Measurements from ENCODE around the gene CHAD. TPM values are rescaled to one million over a fixed set of nuclear protein-coding genes. Genes with fewer than 3 reads are reported as not detected.

Gene CHAD
- total and polyA plus RNA-seq, 2 donors (not counting 3 experiments of a cell fraction or from before 2014, with no cell fraction given), result not detected

DNA sequence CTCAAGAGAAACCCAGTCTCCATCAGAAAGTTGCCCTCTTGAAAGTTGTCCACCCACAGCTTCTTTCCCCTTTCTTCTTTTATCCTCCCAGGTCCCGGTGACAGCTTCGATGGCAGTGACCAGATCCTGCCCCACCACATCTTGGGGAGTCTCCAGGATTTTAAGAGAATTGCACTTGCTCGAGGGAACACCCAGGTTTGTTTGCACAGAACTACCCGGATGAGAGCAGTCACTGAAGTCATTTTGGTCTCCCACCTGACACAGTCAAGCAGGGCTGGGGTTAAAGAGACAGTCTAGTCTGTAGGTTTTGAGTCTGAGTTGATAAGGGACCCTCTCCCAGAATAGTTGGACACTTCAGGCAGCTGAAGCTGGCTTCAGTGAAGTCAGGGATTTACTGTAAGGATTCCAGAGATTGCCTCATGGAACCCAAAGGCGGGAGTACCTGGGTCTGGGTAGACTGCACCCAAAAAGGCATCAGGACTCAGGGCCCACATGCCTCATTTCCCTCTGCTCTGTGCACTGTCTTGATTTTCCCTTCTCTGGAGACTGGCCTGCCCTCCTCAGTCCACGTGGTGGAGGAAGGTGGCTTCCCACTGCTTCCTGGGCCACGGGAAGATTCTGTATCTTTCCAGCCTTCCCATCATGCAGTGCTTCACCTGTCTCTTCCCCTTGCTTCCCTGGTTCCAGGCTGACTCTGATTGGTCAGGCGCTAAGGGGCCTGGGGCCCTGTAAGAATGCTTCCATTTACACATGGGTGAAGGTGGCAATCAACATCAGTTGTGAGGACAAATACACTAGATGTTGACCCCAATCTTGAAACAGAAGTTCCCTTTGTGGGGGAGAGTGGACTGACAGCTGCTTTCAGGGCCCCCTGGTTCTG is 49.1 kb upstream of the CHAD start:
- no peaks in the 10 kb centered on the region for H3K27me3 ChIP-seq (ENCODE audit: control insufficient read depth in 2 of 2, insufficient read depth in 2 of 2, low read length in 2 of 2)
- H3K9me3 ChIP-seq (replicated peaks; ENCODE audit: control insufficient read depth, insufficient read depth, low read length), result no peaks in the 10 kb centered on the region
- no peak overlapping the region for H2AFZ ChIP-seq (ENCODE audit: low read depth, low read length)
- DNase-seq (ENCODE audit: low read depth, low spot score), result no peak
- CTCF ChIA-PET, result no interaction called here
- no peak overlapping the region for H3K27ac ChIP-seq (ENCODE audit: insufficient read depth, low read depth, low read length)
- no peak overlapping the region for H3K4me3 ChIP-seq (replicated peaks in 1 of 3; ENCODE audit: insufficient read depth in 1 of 3, low read depth in 1 of 3, low read length in 3 of 3)
- POLR2A ChIA-PET, result no interaction called here
- FAIRE-seq, result no peak
- peaks cover 9% of the 10 kb centered on the region for H3K4me1 ChIP-seq (ENCODE audit: control insufficient read depth, extremely low read depth, insufficient read depth, low read length)
- no peaks in the 10 kb centered on the region for H3K79me2 ChIP-seq (ENCODE audit: control insufficient read depth, insufficient read depth, low read length)
- no peaks in the 10 kb centered on the region for H3K36me3 ChIP-seq (ENCODE audit: control insufficient read depth in 2 of 2, extremely low read depth in 1 of 2, insufficient read depth in 2 of 2, low read length in 2 of 2)
- TF ChIP-seq EZH2 (IDR thresholded peaks at IDR 0.05; ENCODE audit: borderline replicate concordance, low read depth, low read length, severe bottlenecking) (no peak), GATA2 (IDR thresholded peaks at IDR 0.05; ENCODE audit: insufficient read depth, insufficient read length, low read depth, low read length) (no peak), JUN (IDR thresholded peaks at IDR 0.05; ENCODE audit: borderline replicate concordance, insufficient read depth, insufficient read length, low read depth) (no peak), CTCF (IDR thresholded peaks at IDR 0.05; ENCODE audit: extremely low read depth in 1 of 2, insufficient read depth in 1 of 2, low read depth in 1 of 2, low read length in 2 of 2) (no peak), POLR2AphosphoS5 (IDR thresholded peaks at IDR 0.05; ENCODE audit: insufficient read depth, low read depth, low read length) (no peak), POLR2A (IDR thresholded peaks at IDR 0.05; ENCODE audit: low read depth, low read length) (no peak), MYC (IDR thresholded peaks at IDR 0.05; ENCODE audit: low read depth, low read length) (no peak), FOS (IDR thresholded peaks at IDR 0.05; ENCODE audit: borderline replicate concordance, insufficient read depth, low read length) (no peak)
- TF ChIP-seq, protein P1, sequence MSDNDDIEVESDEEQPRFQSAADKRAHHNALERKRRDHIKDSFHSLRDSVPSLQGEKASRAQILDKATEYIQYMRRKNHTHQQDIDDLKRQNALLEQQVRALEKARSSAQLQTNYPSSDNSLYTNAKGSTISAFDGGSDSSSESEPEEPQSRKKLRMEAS (IDR thresholded peaks at IDR 0.05; ENCODE audit: insufficient read depth, insufficient read length), result no peak
- no peaks in the 10 kb centered on the region for H4K20me1 ChIP-seq (replicated peaks; ENCODE audit: control insufficient read depth, extremely low read depth, insufficient read depth, low read length)
- dilution Hi-C loops (cut with MboI; ENCODE audit: extremely low pct_ligation_motif_present, low sequenced_read_pairs), result no loop called here
- H3K9me1 ChIP-seq (replicated peaks; ENCODE audit: control insufficient read depth, extremely low read depth, insufficient read depth, low read length), result no peaks in the 10 kb centered on the region
- intact Hi-C loops (cut with micrococcal nuclease), result no loop called here
- no peak overlapping the region for H3K9ac ChIP-seq (replicated peaks; ENCODE audit: extremely low read depth, insufficient read depth, low read length)
- BruUV-seq (replicated peaks), result no TSS peak
- no peak overlapping the region for H3K4me2 ChIP-seq (ENCODE audit: insufficient read depth, low read length)
